Glomerular visceral epithelial cell (primary cell): ENCODE measurements around the gene ITGB1BP1.
A peak's percentile ranks its signal among the peaks of the same experiment; 100 is the strongest.

Source experiments
- DNase-seq: peaks from one replicate; pipeline ENCODE4 v3.0.0-alpha.2; 2016; ENCODE audit errors: extremely low spot score

ITGB1BP1 gene, protein sequence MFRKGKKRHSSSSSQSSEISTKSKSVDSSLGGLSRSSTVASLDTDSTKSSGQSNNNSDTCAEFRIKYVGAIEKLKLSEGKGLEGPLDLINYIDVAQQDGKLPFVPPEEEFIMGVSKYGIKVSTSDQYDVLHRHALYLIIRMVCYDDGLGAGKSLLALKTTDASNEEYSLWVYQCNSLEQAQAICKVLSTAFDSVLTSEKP

DNA sequence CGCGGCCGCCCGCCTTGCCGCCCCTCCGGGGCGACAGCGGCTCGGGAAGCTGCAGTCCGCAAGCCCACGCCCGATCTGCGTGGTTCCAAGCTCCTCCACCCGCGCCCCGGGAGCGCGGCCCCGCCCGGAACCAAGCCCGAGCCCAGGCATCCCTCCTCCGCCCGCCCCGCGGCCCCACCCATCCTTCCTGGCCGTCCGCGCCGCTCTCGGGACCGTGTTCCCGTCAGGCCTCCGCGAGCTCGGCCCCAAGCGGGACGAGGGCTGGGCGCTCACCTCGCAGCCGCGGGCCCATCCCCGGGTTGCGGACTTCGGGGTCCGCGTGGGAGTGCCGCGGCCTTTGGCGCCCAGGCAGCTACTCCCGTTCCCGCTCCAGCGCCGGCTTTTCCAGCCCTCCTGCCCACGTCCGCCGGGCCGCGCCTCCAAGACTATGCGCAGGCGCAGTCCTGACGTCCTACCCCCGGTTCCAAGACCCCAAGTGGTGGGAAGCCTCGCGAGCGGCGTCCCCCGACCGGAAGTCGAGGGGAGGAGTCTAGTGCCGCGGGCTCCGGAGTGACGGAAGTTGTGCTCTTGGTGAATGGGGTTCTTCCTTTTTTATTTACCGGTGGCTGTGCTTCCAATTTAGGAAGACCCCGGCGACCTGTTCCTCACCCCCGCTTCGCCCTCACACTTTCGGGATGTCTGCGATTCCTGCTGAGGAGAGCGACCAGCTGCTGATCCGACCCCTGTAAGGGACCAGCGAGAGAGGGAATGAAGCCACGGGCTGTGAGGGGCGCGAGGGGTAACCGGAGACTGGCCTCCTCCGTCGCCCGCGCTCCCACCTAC, at the start of gene ITGB1BP1, which contains the start of gene CPSF3:
Gene ITGB1BP1 (minus strand): TSS at position 429 of the 822 bp plus-strand sequence. CDS start 4,831 bp downstream, outside the sequence.
Gene CPSF3 (plus strand): TSS at position 555 of the 822 bp plus-strand sequence. CDS start 120 bp downstream, at position 675.
- peak; percentile 97 for DNase-seq

DNA sequence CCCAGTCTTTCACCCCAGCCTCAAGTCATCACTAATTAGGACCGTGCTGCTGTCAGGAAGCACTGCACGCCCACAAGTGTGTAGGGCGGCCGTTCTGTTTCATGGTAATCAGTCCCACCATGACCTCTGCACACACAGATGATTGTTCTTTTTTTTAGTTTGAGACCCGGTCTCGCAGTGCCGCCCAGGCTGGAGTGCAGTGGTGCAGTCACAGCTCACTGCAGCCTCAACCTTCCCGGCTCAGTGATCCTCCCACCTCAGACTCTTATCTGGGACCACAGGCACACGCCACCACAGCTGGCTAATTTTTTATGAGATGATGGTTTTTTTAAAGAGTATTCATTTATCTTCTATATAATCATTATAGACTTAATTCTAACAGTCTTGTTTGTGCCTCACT, 49.2 kb upstream of the ITGB1BP1 start:
- no peak for DNase-seq

DNA sequence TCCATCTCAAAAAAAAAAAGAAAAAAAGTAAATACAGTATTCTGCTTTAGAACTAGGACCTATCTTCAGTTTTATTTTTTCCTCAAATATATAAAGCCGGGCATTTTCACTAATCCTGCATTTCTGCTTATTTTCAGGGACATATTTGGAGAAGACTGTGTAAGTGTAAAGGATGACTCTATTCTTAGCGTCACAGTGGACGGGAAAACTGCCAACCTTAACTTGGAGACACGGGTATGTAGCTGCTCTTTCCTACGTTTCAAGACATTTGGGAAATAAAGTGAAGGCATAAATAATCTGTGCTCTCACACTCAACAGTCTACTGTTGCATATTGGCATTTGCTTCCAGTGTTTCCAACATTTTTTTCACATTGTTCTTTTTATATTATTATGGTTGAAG, 47.9 kb upstream of the ITGB1BP1 start:
- no peak for DNase-seq

DNA sequence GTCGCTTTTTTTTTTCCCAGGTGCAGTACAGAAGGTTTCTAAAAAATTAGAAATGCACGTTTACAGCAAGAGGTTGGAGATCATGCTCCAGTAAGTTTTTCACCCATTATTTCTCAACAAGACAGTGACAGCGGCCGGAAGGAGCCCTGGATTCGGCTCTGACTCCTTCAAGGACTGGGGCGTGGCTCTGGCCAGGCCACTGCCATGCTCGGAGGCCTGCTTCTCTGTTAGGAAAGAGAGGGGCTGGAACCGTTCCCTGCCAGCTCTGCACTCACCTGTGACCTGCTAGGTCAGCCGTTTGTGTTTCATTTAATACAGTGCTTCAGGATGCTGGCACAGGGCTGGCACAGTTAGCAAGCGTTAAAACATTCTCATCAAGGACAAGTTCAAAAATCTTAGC, 44.4 kb upstream of the ITGB1BP1 start:
- peak; percentile 32 for DNase-seq

DNA sequence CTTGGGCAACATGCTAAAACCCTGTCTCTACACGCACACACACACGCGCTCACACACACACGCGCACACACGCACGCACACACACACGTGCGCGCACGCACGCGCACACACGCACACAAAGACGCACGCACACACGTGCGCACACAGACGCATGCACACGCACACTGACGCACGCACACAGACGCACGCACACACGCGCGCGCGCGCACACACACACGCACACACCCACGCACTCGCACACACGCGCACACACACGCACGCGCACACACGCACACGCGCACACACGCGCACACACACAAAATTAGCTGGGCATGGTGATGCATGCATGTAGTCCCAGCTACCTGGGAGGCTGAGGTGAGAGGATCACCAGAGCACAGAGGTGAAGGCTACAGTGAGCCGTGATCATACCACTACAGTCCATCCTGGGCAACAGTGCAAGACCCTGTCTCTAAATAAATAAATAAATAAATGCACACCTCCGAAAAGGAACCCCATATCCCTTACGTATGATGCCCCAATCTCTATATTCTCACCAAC, 42.9 kb upstream of the ITGB1BP1 start:
- DNase-seq, result no peak

DNA sequence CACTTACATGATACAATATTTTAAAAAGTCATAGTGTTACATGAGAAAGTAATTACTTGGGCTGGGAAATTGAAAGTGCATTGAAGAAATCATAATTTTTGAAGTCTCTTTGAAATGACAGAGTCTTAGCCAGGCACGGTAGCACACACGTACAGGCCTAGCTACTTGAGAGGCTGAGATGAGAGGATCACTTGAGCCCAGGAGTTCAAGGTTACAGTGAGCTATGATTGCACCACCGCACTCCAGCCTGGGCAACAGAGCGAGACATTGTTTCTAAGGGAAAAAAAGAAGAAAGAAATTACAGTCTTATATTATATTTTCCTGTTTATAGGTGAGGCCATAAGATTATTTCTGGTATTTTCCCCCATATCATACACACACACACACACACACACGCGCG, 41.8 kb upstream of the ITGB1BP1 start:
- DNase-seq, result no peak

DNA sequence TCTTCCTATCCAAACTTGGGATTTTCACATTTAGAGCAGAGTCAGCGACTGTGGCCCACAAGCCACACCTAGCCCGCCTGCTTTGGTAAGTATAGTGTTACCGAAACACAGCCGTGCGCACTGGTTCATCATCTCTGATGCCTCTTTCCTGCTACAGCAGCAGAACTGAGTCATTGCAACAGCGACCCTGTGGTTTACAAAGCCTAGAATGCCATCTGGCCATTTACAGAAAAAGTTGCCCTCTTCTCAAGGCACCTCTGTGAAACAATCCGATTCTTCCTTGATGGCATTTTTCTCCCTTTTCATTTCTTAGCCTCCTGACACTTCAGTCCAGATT, 40.3 kb upstream of the ITGB1BP1 start:
- peak; percentile 8 for DNase-seq

DNA sequence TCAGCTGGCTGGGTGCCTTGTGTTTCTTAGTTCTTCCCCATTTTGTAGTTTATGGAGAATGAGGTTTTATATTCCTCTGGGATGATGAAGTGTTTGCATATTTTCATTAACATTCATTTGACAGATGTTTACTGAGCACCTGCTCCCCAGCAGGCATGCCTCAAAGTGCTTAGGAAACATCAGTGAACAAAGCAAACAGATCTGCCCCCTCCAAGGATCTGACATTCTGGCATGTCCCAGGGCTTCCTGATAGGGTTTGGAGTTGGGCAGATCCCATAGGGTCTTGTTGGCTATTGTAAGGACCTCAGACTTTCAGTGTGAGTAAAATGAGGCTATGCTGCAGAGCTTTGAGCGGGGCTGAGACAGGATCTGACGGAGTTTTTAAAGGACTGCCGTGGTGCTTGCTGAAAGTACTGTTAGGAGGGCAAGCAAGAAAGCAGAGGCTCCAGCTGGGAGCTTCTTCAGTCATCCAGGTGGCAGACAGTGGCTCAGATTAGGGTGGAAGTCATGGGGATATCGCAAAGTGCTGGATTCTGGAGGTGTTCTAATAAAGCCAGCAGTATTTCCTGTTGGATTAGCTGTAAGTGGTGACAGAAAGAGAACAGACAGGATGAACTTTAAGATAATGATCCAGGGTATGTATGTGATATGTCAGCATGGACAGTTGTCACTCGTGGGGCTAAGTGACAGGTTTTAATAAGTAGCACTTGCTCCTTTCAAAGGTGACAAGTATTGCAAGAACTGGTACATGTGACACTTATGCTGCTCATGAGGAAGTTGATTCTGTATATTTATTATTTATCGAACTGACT, 39.8 kb upstream of the ITGB1BP1 start:
- no peak for DNase-seq

DNA sequence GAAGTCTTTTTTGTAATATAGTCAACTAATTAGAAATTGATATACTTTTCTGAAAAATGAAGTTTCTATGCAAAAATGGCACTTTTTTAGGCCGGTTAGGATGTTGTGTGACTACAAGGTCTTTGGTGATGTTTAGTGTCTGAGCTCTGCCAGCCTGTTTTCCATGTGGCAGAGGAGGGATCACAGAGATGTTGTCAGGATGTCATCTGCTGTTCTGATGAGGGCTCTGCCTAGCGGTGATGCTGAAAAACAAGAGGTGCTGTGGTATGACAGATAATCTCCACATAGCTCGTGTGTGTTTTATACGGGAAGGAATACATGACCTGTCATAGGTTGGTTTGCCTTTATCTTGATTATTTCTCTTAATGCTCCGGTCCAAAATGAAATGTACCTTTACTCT, 39.0 kb upstream of the ITGB1BP1 start:
- no peak for DNase-seq

DNA sequence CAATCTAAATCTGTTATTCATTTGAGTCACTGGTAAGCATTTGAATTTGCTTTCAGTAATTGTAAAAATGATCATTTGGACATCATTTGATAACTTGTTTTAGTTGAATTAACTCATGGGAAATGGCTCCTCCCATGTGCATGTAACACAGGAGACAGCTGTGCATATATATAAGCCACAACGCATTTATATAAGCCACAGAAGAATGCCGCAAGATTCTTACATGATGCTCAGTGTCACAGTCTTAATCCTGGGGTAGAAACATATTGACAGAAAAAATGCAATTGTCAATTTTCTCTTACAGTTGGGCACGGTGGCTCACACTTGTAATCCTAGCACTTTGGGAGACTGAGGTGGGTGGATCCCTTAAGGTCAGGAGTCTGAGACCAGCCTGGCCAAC, 37.8 kb upstream of the ITGB1BP1 start:
- DNase-seq, result no peak

DNA sequence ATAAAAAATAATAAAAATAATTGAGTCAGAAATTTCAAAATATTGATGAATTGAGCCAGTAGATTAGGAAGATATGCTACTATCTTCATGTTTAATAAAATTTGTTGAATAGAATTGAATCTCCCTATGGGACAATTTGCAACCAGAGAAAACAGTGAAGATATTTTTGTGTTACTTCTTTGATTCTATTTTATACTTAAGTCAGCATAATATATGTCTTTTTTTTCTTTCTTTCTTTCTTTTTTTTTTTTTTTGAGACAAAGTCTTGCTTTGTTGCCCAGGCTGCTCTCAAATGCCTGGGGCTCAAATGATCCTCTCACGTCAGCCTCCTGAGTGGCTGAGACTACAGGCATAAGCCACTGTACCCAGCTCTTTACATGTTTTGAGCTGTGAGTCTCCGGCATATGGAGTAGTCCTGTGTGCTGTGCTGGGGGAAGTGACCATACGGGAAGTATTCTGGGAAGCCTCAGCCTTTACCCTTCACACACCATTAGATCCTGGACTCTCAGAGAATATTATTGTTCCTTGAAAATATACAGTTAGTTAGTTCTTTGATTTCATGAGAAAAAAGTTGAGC, 37.2 kb upstream of the ITGB1BP1 start:
- no peak for DNase-seq

DNA sequence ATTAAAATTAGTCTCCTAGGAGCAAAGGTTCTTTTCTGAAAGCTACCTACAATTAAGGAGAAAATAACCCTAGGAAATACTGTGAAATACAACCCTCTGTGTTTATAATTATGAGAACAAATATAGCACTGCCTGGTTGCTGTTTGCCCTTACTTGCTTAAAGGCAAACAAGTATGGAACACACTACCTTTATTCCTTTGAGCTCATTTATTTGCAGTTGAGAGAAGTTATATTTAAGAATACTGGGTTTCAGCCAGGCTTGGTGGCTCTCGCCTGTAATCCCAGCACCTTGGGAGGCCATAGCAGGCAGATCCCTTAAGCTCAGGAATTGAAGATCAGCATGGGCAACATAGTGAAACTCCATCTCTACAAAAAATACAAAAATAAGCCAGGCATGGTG, 27.9 kb upstream of the ITGB1BP1 start:
- no peak for DNase-seq

DNA sequence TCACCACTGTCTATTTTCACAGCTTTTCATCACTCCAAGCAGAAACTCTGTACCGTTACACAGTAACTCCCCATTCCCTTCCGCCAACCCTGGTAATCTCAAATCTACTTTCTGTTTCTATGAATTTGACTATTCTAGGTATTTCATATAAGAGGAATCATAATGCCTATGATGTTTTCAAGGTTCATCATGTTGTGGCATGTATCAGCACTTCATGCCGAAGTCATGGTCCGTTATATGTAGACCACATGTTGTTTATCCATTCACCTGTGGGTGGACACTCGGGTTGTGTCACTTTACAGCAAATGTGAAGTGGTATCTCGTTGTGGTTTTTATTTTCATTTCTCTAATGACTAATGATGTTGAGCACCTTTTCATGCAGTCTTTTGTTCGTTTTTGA, 21.8 kb upstream of the ITGB1BP1 start:
- no peak for DNase-seq

DNA sequence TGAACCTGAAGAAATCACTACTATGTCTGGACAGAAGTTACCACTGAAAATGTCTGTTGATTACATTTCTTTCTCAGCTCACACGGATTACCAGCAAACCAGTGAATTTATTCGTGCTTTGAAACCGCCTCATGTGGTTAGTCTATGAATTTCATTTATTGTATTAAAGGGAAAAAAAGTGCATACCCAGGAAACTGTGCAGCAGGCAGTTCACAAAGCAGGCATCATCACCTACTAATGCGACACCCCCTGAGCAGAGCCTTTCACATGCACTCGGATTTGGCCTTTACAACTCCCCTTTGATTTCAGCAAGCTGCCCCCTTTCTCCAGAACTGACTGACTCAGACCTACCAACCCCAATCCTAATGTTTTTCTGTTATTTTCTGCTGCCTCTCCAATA, 20.2 kb upstream of the ITGB1BP1 start:
- DNase-seq, result no peak

DNA sequence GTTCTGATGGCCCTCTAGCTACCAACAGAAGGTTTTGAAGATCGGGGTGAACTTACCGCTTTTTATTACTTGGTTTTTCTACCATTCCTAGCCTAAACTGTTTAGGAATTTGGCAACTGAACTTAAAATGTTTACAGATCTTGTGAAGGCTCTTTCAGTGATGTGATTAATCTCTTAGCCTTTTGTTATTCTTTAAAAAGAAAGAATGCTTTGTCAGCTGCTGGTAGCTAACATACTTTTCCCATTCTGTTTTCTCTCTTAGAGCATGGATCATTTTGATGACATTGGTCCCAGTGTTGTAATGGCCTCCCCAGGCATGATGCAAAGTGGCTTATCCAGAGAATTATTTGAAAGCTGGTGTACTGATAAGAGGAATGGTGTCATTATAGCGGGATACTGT, 18.2 kb upstream of the ITGB1BP1 start:
- no peak for DNase-seq

DNA sequence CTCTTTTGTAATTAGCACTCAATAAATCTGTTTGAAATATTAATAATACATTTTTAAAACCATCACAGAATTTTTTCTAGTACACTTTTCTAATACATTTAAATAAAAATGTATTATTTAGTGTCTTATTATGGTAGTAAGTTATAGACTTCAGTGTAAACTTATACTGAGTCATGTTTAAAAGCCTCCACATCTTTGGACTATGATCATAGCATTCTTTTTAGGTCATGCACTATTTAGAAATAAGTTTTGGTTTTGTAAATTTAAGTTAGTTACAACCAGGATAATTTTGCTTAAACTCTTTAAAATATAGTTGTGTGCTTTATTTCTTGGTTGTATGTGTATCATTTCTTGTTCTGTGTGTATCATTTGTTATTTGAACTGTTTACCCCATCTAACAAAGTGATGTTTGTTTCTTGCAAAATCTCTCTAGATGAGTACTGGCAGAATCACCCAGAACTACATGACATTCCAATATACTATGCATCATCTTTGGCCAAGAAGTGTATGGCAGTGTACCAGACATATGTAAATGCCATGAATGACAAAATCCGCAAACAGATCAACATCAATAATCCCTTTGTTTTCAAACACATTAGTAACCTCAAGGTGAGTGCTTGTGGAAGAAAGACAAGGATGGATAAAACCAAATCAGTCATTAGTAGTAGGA, 16.9 kb upstream of the ITGB1BP1 start:
- no peak for DNase-seq

DNA sequence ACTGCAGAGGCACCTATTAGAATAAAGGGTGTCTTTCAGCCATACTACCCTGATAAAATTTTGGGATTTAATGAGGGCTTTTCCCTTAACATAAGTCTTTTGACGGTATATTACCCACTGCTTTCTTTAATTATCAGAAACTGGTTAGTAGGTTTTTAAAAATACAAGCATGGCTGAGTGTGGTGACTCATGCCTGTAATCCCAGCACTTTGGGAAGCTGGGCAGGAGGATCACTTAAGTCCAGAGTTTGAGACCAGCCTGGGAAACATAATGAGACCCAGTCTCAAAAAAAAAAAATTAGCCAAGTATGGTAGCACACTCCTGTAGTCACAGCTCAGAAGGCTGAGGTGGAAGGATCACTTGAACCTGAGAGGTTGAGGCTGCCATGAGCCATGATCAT, 16.2 kb upstream of the ITGB1BP1 start:
- no peak for DNase-seq

DNA sequence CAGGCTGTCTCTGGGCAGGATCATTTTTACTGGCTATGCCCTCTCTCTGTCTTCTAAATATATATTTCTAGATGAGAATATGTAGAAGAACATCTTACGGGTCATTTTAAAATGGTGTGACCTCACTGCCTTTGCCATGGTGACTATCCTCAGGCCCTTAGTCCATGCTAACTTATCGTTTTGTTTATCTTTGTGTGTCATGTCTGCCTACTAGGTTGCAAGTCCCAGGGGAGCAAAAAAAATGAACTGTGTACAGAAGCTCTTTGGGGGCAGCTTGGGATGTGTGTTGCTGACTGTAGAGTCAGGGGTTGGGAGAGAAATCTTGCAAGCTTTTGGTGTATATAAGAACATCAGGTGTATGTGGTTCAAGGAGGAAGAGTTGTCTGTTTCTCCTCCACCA, 11.2 kb upstream of the ITGB1BP1 start:
- DNase-seq, result no peak

DNA sequence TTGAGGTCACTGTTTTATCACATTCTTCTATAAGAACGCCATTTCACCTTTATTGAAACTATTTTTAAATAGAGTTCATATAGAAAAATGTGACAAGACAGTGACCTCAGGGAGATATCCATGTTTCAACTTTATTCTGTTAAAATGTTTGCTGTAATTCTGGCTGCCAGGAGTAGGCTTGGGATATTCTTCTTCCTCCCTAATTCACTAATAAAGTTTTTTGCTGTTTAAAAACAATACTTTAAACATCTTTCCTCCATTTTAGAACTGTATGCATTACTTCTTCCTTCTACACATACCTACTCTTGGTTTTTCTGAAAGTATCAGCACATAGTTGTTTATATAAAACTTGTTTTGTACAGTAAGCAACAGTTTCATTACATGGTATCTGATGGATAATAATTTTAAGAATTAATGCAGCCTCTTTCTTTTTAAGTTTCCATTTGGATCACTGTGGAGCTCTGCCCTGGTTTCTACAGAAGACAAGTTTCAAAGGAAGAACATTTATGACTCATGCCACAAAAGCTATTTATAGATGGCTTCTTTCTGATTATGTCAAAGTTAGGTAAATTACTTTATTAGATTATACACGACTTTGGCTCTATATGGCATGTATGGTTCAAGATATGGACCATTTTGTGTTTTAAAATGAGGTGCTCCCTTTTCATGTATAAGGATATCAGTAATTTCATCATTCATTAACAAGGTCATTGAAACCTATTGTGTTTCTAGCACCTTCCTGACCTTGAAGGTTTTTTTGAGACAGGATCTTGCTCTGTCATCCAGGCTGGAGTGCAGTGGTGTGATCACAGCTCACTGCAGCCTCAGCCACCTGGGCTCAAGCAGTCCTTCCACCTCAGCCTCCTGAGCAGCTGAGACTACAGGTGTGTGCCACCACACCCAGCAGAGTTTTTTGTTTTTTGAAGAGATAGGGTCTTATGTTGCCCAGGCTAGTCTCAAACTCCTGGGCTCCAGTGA, 7.3 kb upstream of the ITGB1BP1 start:
- no peak for DNase-seq

DNA sequence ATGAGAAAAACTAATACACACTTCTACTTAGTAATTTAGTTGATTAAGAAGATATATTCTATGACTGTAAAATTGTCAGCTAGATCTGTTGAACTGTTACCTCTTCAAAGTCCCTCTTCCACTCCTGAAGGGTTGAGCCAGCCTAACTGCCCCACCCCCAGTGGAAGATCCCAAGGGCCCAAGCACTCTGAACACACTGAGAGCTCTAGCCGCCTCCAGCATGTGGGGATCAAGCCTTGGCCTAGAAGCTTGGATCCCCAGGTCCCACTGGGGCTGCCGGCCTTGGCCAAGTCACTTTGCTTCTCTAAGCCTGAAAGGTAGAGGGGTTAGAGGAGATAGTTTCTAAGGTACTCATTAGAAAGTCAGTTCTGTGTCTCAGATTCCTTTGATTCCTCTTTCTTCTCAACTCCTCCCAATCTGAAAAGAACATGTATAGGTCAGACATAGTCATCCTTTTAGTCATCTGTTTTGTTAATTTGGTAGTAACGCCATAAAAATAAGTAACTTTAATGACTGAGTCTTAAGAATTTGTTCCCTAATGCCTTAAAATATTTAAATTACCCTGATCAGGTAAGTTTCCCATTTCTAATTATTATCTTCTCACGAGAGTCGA, 5.7 kb upstream of the ITGB1BP1 start:
- no peak for DNase-seq
